KOPT-K1 (cell line): ENCODE data around the gene TCF7.

ENCODE experiments used
- H3K27ac ChIP-seq: fragments of 200-600 bp; sonication (generic); 2 replicates; pipeline ENCODE4 v1.5.1; 2016; ENCODE audit warnings: antibody characterized with exemption, mild to moderate bottlenecking, low read depth, low read length; ENCODE audit not compliant: poor library complexity, severe bottlenecking
- H3K36me3 ChIP-seq: fragments of 200-600 bp; sonication (generic); 2 replicates; pipeline ENCODE4 v1.5.1; 2017; ENCODE audit warnings: antibody characterized with exemption, mild to moderate bottlenecking, low read length, moderate library complexity; ENCODE audit not compliant: insufficient read depth
- H3K9me3 ChIP-seq: fragments of 200-600 bp; sonication (generic); 2 replicates; pipeline ENCODE4 v1.5.1; 2017; ENCODE audit warnings: antibody characterized with exemption, low read length, mild to moderate bottlenecking; ENCODE audit not compliant: insufficient read depth, poor library complexity, severe bottlenecking

The TCF7 gene

DNA sequence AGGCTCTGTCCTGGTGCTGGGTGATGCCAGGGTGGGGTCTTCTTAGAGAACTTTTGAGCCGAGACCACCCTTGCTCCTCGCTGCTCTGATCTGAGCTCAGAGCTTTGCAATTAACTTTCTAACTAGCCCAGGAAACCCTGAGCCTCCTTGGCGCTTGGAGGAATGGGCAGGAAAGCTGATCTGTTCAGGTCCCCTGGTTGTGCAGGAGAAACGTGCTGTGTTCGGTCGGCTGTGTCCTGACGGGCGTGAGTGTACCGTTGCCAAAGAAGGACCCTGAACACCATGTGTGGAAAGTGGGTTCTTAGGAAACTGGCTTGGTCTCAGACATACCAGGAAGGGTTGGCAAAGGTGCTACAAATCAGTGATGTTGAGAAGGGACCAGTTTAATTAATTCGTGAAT lies 1.8 kb downstream of the TCF7 start:
- Histone ChIP-seq H3K9me3 (no peaks in the 10 kb centered on the region), H3K36me3 (peaks cover 59% of the 10 kb centered on the region), H3K27ac (peak overlapping the region; percentile 92)

DNA sequence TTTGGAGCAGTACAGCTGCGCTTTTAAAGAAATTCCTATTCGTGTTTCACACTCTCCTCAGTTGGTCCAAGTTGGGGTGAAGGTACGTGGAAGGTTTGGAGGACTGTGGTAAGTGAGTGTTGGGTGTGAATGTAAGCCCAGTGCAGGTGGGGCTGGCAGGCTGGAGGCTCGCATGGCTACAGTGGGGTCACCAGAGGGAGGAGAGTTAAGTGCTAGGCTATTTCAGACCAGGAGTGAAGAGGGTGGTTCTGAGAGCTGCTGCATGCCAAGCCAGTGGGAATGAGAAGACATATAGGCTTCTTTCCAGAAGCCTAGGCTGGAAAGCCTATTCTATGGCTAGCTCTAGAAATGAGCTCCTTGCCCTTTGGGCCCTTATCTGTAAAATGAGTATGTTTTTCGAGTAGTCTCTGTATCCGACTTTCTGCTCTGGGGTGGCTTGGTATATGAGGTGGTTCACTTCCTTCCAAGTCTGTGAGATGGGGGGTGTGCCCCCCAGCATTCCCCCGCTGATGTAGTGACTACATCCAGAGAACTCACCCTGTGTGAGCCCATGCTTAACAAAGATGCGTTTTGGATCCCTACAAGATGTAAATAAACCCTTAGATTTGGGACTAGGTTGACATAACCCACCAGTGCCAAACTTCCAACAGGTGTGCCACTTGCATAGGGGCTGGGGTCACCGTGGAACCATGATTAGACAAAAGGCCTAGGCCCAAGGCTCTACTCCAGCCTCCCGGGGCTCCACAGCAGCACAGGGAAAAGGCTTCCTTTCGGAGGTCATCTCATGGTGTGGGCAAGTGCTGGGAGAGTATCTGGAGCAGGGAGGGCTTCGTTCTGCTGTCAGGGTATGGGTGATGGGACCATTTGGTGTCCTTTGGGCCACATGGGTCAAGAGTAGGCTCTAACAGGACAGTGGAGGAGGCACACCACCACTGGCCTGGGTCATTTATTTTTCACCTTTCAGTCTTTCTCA lies 2.6 kb downstream of the TCF7 start:
- Histone ChIP-seq H3K9me3 (no peaks in the 10 kb centered on the region), H3K36me3 (peaks cover 67% of the 10 kb centered on the region), H3K27ac (peak overlapping the region; percentile 92)

- H3K9me3 ChIP-seq: no peaks in the 10 kb centered on the region
- H3K36me3 ChIP-seq: peaks cover 79% of the 10 kb centered on the region
- H3K27ac ChIP-seq: peak overlapping the region; percentile 92
Measured at GRCh38 chr5:134118212-134118835, 3.8 kb downstream of the TCF7 start.

GRCh38 chr5:134119720-134120119 lies 5.2 kb downstream of the TCF7 start:
- peaks cover 93% of the 10 kb centered on the region for H3K36me3 ChIP-seq
- H3K27ac ChIP-seq: peak overlapping the region; percentile 92
- no peaks in the 10 kb centered on the region for H3K9me3 ChIP-seq

DNA sequence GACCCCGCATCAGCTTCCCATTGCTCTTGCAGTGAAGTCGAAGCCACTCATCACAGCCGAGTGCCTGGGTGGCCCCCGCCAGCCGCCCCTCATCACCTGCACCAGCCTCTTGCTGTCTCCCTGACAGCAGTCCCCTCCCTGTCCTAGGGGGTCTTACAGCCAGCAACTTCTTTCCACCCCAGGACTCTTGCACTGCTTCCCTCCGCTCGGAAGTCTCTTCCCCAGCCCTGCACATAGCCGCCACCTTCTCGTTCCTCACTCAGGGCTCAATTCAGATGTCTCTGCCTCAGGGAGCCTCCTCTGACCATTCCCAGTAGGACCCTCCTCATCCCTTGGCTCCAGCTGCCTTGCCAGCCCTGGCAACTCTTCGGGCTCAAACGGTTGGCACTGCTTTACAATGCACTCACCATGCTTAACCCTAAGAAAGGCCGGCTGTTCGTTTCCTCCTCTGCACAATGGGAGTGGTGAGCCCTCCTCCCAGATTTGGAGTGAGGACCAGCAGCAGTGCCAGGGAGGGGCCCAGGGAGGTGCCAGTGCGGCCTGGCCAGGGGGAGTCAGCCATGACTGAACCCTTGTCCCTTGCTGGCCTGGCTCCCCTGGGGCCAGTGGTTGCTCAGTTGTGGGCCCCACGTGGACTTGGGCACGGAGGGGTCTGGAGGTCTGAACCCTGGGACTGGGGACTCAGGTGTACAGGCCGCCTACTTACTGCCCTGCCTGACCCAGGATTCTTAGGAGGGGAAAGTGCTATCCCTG lies 6.1 kb downstream of the TCF7 start:
- peaks cover 100% of the 10 kb centered on the region for H3K36me3 ChIP-seq
- peak overlapping the region; percentile 92 for H3K27ac ChIP-seq
- H3K9me3 ChIP-seq: no peaks in the 10 kb centered on the region

- Histone ChIP-seq H3K36me3 (peaks cover 100% of the 10 kb centered on the region), H3K9me3 (no peaks in the 10 kb centered on the region), H3K27ac (peak overlapping the region; percentile 92)
Measured at GRCh38 chr5:134122530-134122929, 8.0 kb downstream of the TCF7 start.

DNA sequence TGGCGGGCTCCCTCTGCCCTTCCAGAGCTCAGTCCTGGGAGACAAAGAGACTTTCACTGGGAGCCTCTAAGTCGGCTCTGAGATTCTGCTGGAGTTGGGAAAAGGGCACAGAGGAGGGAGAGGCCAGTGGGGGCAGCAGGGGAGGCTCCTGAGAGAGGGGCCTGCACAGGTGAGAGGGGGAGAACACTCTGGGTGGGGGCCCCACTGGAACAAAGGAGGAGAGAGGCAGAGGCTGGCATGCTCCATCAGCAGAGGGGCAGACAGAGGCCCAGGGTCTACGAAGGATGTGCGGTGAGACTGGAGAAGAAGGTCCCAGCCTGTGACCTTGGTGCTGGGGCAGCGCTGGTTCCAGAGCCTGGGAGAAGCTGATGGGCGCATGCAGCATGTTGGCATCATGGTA lies 8.9 kb downstream of the TCF7 start:
- peaks cover 100% of the 10 kb centered on the region for H3K36me3 ChIP-seq
- no peaks in the 10 kb centered on the region for H3K9me3 ChIP-seq
- H3K27ac ChIP-seq: peak overlapping the region; percentile 92

GRCh38 chr5:134124289-134125038 lies 10.0 kb downstream of the TCF7 start:
- peak overlapping the region; percentile 92 for H3K27ac ChIP-seq
- peaks cover 100% of the 10 kb centered on the region for H3K36me3 ChIP-seq

DNA sequence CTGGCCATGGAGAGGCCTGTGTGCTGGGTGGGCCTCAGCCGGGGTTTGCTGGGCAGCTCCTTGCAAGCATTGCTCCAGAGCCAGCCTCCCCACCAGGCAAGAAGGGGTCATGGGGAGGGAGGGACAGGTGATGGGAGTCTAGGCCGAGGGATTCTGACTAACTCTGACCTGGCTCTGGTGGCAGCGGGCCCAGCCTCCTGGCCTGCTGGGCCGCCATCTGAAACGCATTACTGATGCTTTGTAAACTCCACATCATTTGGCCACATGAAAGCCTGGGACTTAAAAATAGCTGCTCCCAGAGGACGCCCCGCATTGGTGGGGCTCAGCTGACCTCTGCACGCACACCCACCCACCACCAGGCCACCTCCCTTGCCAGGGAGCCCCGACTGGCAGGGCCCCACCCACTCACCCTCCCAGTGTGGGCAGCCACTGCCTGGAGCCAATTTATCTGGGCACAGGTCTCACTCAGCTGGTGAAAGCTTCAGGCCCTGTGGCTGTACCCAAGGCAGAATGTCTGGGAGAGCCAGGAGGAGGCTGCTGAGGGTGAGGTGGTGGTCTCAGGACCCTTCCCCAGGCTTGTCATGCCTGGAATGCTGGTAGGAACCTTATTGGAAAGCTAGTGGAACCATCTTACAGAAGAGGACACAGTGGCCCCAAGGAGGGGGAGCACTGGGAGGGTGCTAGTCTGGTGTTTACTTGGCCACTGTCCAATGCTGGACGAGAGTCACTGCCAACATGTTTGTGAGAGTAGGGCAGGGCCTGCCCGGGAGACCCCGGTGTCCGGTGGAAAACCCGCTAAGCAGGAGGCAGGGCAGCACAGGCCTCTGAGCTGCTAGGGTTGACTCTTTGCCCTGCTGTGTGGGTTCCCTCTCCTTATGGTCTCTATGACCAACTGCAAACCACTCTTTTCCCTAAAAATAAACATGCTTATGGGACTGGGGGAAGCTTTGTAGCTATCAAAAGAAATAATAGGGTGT lies 10.8 kb downstream of the TCF7 start:
- Histone ChIP-seq H3K36me3 (peaks cover 100% of the 10 kb centered on the region), H3K27ac (peak overlapping the region; percentile 92), H3K9me3 (no peaks in the 10 kb centered on the region)

More at GRCh38 chr5:134124289-134125038, 10.0 kb downstream of the TCF7 start:
- H3K9me3 ChIP-seq: no peaks in the 10 kb centered on the region

DNA sequence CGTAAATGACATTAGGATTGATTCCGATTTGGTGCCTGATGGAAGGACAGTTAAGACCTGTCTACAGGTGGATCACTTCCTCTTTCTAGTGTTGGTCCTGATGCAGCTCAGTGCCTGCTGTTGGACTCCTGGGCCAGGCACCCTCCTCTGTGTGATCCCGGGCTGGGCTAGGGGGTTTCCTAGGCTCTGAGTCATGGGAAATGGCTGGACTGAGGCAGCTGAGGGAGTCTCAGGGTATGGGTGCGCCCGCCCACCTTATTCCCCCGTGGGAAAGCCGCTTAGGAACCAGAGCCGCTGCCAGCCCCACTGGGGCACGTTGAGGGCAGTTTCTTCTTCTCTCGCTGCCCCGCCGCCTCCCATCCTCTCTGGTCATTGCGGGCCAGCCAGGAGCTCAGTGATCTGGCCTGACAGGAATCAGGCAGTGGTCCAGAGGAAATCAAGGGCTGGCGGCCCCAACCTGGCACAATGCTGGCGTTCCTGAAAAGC lies 12.9 kb downstream of the TCF7 start:
- Histone ChIP-seq H3K36me3 (peaks cover 98% of the 10 kb centered on the region), H3K27ac (peak overlapping the region; percentile 92), H3K9me3 (no peaks in the 10 kb centered on the region)

DNA sequence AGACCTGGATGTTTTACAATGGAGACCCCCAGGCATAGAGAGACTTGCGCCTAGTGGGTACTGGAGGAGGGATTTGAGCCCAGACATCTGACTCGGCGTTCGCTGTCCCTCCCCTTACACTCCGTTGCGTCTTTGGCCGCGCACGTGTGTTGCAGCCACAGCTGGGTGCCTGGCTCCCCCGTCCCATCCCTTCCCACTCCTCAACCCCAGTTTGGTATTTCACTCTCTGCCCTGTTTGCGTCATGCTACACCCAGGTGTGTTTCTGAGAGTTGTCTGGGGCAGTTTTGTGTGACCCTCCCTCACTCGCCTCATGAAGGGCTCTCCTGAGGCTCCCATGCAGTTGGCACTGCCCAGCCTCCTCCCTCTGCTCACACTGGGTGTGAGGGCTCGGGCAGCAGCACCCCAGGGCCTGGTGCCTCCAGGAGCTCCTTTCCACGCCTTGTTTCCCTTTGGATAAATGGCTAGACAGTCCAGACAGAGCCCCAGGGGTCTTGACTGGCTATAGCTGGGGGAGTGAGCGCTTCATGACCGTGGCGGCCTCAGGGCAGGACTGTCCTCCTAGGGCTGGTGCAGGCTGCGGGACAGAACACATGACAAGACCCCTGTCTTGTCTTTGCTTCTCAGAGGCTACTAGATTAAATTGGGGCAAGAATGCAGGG lies 13.6 kb downstream of the TCF7 start:
- H3K9me3 ChIP-seq: no peaks in the 10 kb centered on the region
- H3K27ac ChIP-seq: peak overlapping the region; percentile 92
- peaks cover 96% of the 10 kb centered on the region for H3K36me3 ChIP-seq

- peak overlapping the region; percentile 92 for H3K27ac ChIP-seq
- peaks cover 96% of the 10 kb centered on the region for H3K36me3 ChIP-seq
- no peaks in the 10 kb centered on the region for H3K9me3 ChIP-seq
Measured at GRCh38 chr5:134128648-134128995, 14.1 kb downstream of the TCF7 start.
